Mesenchymal stem cell (in vitro differentiated cells and primary cell): Measurements from ENCODE around the gene SHOC1.

ENCODE experiments used
- DNase-seq: peaks from one replicate; pipeline ENCODE4 v3.0.0-alpha.2; 2013
- H2AFZ ChIP-seq: one replicate; pipeline ENCODE4 v1.6.1; 2013; ENCODE audit warnings: low read depth, mild to moderate bottlenecking, control low read depth, inconsistent platforms, low read length, moderate library complexity
- H2AK5ac ChIP-seq: 2 replicates; pipeline ENCODE4 v1.6.1; 2013; ENCODE audit warnings: low read length, moderate library complexity, mild to moderate bottlenecking, inconsistent platforms; ENCODE audit not compliant: severe bottlenecking
- H2BK120ac ChIP-seq: one replicate; pipeline ENCODE4 v1.6.1; 2013; ENCODE audit warnings: low read depth, mild to moderate bottlenecking, inconsistent platforms, low read length, moderate library complexity
- H2BK12ac ChIP-seq, 2 experiments: one replicate each; pipeline ENCODE4 v1.6.1; 2013; ENCODE audit warnings: inconsistent platforms in 2 of 2, low read length in 2 of 2, mild to moderate bottlenecking in 2 of 2, moderate library complexity in 2 of 2, control low read depth in 1 of 2
- H2BK15ac ChIP-seq: one replicate; pipeline ENCODE4 v1.6.1; 2013; ENCODE audit warnings: mild to moderate bottlenecking, low read depth, inconsistent platforms; ENCODE audit not compliant: poor library complexity, severe bottlenecking
- H2BK5ac ChIP-seq: 2 replicates; pipeline ENCODE4 v1.6.1; 2013; ENCODE audit warnings: low read depth, mild to moderate bottlenecking, low read length, control low read depth, inconsistent platforms; ENCODE audit not compliant: poor library complexity, severe bottlenecking
- H3K14ac ChIP-seq, 2 experiments: one replicate each; pipeline ENCODE4 v1.6.1; 2013; ENCODE audit warnings: inconsistent platforms in 2 of 2, low read length in 2 of 2, control low read depth in 1 of 2, mild to moderate bottlenecking in 1 of 2, moderate library complexity in 1 of 2
- H3K18ac ChIP-seq, 2 experiments: one replicate each; pipeline ENCODE4 v1.6.1; 2013; ENCODE audit warnings: inconsistent platforms in 2 of 2, low read length in 2 of 2, control low read depth in 1 of 2, low read depth in 1 of 2, mild to moderate bottlenecking in 1 of 2
- H3K23ac ChIP-seq, 2 experiments: one replicate each; pipeline ENCODE4 v1.6.1; 2013; ENCODE audit warnings: inconsistent platforms in 2 of 2, low read length in 2 of 2, mild to moderate bottlenecking in 2 of 2, moderate library complexity in 2 of 2, control low read depth in 1 of 2
- H3K27ac ChIP-seq: 2 replicates; pipeline ENCODE4 v1.5.1; 2013; ENCODE audit warnings: mild to moderate bottlenecking, moderate library complexity, low read length, control low read depth, inconsistent platforms; ENCODE audit not compliant: poor library complexity, severe bottlenecking
- H3K27me3 ChIP-seq, 2 experiments: 2 replicates each; pipeline versions ENCODE4 v1.6.1 to v1.7.0; 2013; ENCODE audit warnings: low read length in 2 of 2, mild to moderate bottlenecking in 2 of 2, moderate library complexity in 2 of 2, control low read depth in 1 of 2, inconsistent platforms in 1 of 2; ENCODE audit not compliant: control insufficient read depth in 1 of 2, insufficient read depth in 1 of 2
- H3K36me3 ChIP-seq, 2 experiments: 2 replicates each; pipeline versions ENCODE4 v1.6.1 to v1.7.0; 2013; ENCODE audit warnings: low read length in 2 of 2, control low read depth in 1 of 2, inconsistent platforms in 1 of 2, low read depth in 1 of 2, mild to moderate bottlenecking in 1 of 2; ENCODE audit not compliant: insufficient read depth in 2 of 2, control insufficient read depth in 1 of 2
- H3K4ac ChIP-seq, 2 experiments: one replicate each; pipeline ENCODE4 v1.6.1; 2013; ENCODE audit warnings: inconsistent platforms in 2 of 2, low read length in 2 of 2, mild to moderate bottlenecking in 2 of 2, moderate library complexity in 2 of 2, control low read depth in 1 of 2, low read depth in 1 of 2
- H3K4me1 ChIP-seq: 2 replicates; pipeline ENCODE4 v1.6.1; 2013; ENCODE audit warnings: low read depth, low read length, control low read depth; ENCODE audit not compliant: control insufficient read depth, insufficient read depth
- H3K4me2 ChIP-seq: 2 replicates; pipeline ENCODE4 v1.6.1; 2013; ENCODE audit warnings: low read length, mild to moderate bottlenecking, inconsistent platforms; ENCODE audit not compliant: poor library complexity, severe bottlenecking
- H3K4me3 ChIP-seq, 2 experiments: 2 replicates each; pipeline versions ENCODE4 v1.5.1 to v1.7.0; 2013; ENCODE audit warnings: low read length in 2 of 2, mild to moderate bottlenecking in 2 of 2, control low read depth in 1 of 2, low read depth in 1 of 2; ENCODE audit not compliant: insufficient read depth in 1 of 2
- H3K79me1 ChIP-seq: replicated peaks from 2 replicates; pipeline ENCODE4 v1.6.1; 2013; ENCODE audit warnings: mild to moderate bottlenecking, control low read depth, low read length, inconsistent platforms; ENCODE audit not compliant: poor library complexity, severe bottlenecking
- H3K9ac ChIP-seq: 2 replicates; pipeline ENCODE4 v1.7.0; 2013; ENCODE audit warnings: mild to moderate bottlenecking, low read length, moderate library complexity
- H3K9me3 ChIP-seq: 2 replicates; pipeline ENCODE4 v1.7.0; 2013; ENCODE audit warnings: mild to moderate bottlenecking, low read length; ENCODE audit not compliant: control insufficient read depth
- H4K8ac ChIP-seq: one replicate; pipeline ENCODE4 v1.6.1; 2013; ENCODE audit warnings: inconsistent platforms, mild to moderate bottlenecking, low read length, moderate library complexity
- H4K91ac ChIP-seq: one replicate; pipeline ENCODE4 v1.6.1; 2013; ENCODE audit warnings: mild to moderate bottlenecking, low read length, inconsistent platforms
- WGBS: methylation state at CpG from one replicate; pipeline ENCODE4 v1.1.7; 2013; ENCODE audit warnings: mixed read lengths; 5-methylcytosine and 5-hydroxymethylcytosine counted together

Gene SHOC1

DNA sequence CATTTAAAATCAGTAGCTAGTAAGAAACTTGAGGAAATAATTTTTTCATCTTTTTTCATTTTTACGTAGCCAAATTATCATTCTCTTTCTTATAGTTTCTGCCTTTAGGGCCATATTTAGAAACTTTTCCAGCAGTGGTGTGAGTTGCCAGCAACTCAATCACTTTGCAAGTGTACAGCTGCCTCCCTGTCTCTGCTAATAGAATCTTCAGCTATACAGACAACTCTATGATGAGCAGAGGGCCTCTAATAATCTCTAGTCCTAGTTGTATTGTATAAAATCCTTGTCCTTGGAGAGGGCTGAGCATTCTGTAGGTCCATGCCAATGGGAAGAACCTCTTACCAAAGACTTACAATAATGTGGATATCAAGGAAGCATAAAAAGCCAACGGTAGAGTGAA lies 11.5 kb upstream of the SHOC1 start:
- peaks cover 0 to 3% of the 10 kb centered on the region in 2 experiments for H3K36me3 ChIP-seq
- no peak overlapping the region for H3K14ac ChIP-seq
- H3K4me3 ChIP-seq, result no peak overlapping the region
- H3K9me3 ChIP-seq, result no peaks in the 10 kb centered on the region
- no peaks in the 10 kb centered on the region for H3K4me1 ChIP-seq
- no peak overlapping the region for H3K23ac ChIP-seq
- H3K4ac ChIP-seq, result no peak overlapping the region
- H3K9ac ChIP-seq, result no peak overlapping the region
- no peak overlapping the region for H3K18ac ChIP-seq
- no peak for DNase-seq
- no peak overlapping the region for H2AK5ac ChIP-seq
- no peak overlapping the region for H2BK15ac ChIP-seq
- no peak overlapping the region for H4K8ac ChIP-seq
- H3K27me3 ChIP-seq, result no peaks in the 10 kb centered on the region
- H4K91ac ChIP-seq, result no peak overlapping the region
- no peak overlapping the region for H2AFZ ChIP-seq
- no peak overlapping the region for H3K4me2 ChIP-seq
- no peak overlapping the region for H2BK12ac ChIP-seq
- H2BK120ac ChIP-seq, result no peak overlapping the region
- 100% methylated on average over 2 of the region's 2 CpGs for WGBS
- H3K27ac ChIP-seq, result peak overlapping the region; percentile 10
- peaks cover 2% of the 10 kb centered on the region for H3K79me1 ChIP-seq
- H2BK5ac ChIP-seq, result no peak overlapping the region

DNA sequence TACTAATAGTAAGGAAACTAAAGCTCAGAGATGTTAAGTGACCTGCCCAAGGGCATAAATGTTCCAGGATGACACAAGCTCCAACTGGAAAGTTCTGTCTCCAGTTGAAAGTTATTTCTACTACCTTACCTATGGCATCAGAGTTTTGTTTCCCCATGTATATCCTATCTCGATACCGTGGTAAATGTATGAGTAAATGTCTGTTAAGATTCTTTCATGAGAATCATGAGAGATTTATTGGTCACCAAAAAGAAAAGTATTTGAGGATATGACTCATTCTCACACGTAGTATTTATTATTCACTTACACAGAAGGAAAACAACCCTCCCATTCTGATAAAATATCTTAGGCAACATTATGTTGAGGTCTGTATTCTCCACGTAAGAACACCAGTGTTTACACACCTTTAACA lies 11.1 kb upstream of the SHOC1 start:
- peak; percentile 78 for DNase-seq
- no peak overlapping the region for H2AFZ ChIP-seq
- no peak overlapping the region for H3K27ac ChIP-seq
- H2BK12ac ChIP-seq, result no peak overlapping the region
- no peak overlapping the region for H3K18ac ChIP-seq
- H3K14ac ChIP-seq, result no peak overlapping the region
- H3K4me3 ChIP-seq, result no peak overlapping the region
- H3K9ac ChIP-seq, result no peak overlapping the region
- H3K9me3 ChIP-seq, result no peaks in the 10 kb centered on the region
- peaks cover 2% of the 10 kb centered on the region for H3K79me1 ChIP-seq
- no peak overlapping the region for H3K23ac ChIP-seq
- H3K27me3 ChIP-seq, result no peaks in the 10 kb centered on the region
- H3K4me1 ChIP-seq, result no peaks in the 10 kb centered on the region
- H2BK120ac ChIP-seq, result no peak overlapping the region
- no peak overlapping the region for H2BK15ac ChIP-seq
- WGBS, result no CpG with 5 or more reads among the region's 4 CpGs
- no peak overlapping the region for H2AK5ac ChIP-seq
- H3K4me2 ChIP-seq, result no peak overlapping the region
- H3K4ac ChIP-seq, result no peak overlapping the region
- no peak overlapping the region for H4K91ac ChIP-seq
- H3K36me3 ChIP-seq, result peaks cover 0 to 3% of the 10 kb centered on the region in 2 experiments
- no peak overlapping the region for H4K8ac ChIP-seq
- H2BK5ac ChIP-seq, result no peak overlapping the region

DNA sequence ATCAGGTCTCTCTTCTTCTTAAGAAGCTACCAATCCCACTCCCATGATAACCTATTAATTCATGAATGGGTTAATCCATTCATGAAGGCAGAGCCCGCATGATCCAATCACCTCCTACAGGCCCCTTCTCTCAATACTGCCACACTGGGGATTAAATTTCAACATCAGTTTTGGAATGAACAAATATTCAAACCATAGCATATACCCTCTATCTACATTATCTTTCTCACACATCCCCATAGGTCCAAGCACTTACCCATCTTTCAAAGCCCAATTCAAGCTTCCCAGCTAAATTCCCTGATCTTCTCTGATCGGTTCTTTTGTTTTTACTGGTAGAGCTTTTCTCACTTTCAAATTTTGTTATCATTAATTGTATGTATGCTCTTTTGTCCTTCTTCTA lies 10.5 kb upstream of the SHOC1 start:
- H3K36me3 ChIP-seq, result peaks cover 0 to 3% of the 10 kb centered on the region in 2 experiments
- no peak overlapping the region for H2BK12ac ChIP-seq
- H3K18ac ChIP-seq, result no peak overlapping the region
- no peaks in the 10 kb centered on the region for H3K27me3 ChIP-seq
- peak; percentile 2 for DNase-seq
- H3K23ac ChIP-seq, result no peak overlapping the region
- H2AFZ ChIP-seq, result no peak overlapping the region
- no peak overlapping the region for H3K14ac ChIP-seq
- no peak overlapping the region for H4K91ac ChIP-seq
- H2BK5ac ChIP-seq, result no peak overlapping the region
- peak overlapping the region; percentile 44 for H2AK5ac ChIP-seq
- no peak overlapping the region for H3K4me2 ChIP-seq
- no peak overlapping the region for H3K27ac ChIP-seq
- WGBS, result 99% methylated on average over 1 of the region's 2 CpGs
- no peak overlapping the region for H3K4me3 ChIP-seq
- peaks cover 2% of the 10 kb centered on the region for H3K79me1 ChIP-seq
- peak overlapping the region; percentile 3 for H2BK15ac ChIP-seq
- no peak overlapping the region for H3K9ac ChIP-seq
- no peaks in the 10 kb centered on the region for H3K9me3 ChIP-seq
- H3K4me1 ChIP-seq, result no peaks in the 10 kb centered on the region
- H2BK120ac ChIP-seq, result no peak overlapping the region
- H4K8ac ChIP-seq, result no peak overlapping the region
- H3K4ac ChIP-seq, result no peak overlapping the region

DNA sequence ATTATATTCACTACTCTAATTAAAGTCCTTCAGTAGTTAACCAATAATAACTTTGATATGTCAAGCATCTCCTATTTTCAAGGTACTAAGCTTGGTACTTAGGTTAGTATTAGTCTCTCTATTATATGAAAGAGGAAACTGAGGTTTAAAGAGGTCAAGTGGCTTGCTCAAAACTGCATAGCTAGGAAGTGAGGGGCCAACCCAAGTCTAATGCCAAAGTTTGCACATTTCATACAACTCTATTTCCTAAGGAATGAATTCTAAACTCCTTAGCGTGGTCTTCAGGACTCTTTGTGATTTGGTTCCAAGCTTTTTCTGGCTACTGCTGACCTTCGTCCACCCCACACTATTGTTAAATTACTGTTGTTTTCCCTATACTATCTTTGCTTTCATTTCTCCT lies 9.9 kb upstream of the SHOC1 start:
- H2BK12ac ChIP-seq, result no peak overlapping the region
- 55% methylated on average over 2 of the region's 2 CpGs for WGBS

More for the DNA sequence above, 9.9 kb upstream of the SHOC1 start:
- Histone ChIP-seq H3K36me3 (peaks cover 0 to 3% of the 10 kb centered on the region in 2 experiments), H3K27ac (no peak overlapping the region), H2BK15ac (no peak overlapping the region), H2BK120ac (no peak overlapping the region), H3K9me3 (no peaks in the 10 kb centered on the region), H3K4me2 (no peak overlapping the region), H2AK5ac (no peak overlapping the region), H3K4me3 (no peak overlapping the region), H3K18ac (no peak overlapping the region), H3K27me3 (no peaks in the 10 kb centered on the region), H4K91ac (no peak overlapping the region), H3K9ac (no peak overlapping the region), H3K4ac (no peak overlapping the region), H3K14ac (no peak overlapping the region), H4K8ac (no peak overlapping the region), H3K23ac (no peak overlapping the region), H3K79me1 (peaks cover 2% of the 10 kb centered on the region), H3K4me1 (no peaks in the 10 kb centered on the region), H2AFZ (no peak overlapping the region), H2BK5ac (no peak overlapping the region)
- DNase-seq, result peak; percentile 6
